Type B pancreatic cell (in vitro differentiated cells): ENCODE measurements around the gene STK32B. TPM values are rescaled to one million over a fixed set of nuclear protein-coding genes. Genes with fewer than 3 reads are reported as not detected.

ENCODE experiments used
- DNase-seq: peaks from one replicate; pipeline ENCODE4 v3.0.0; 2021; ENCODE audit warnings: mixed read lengths; ENCODE audit not compliant: unreplicated experiment; ENCODE audit errors: extremely low spot score
- H3K27ac Mint-ChIP-seq: 2 replicates; pipeline ENCODE4 v1.8.0; 2021; ENCODE audit warnings: mild to moderate bottlenecking, mixed read lengths
- H3K27me3 Mint-ChIP-seq: 2 replicates; pipeline ENCODE4 v1.8.0; 2021; ENCODE audit warnings: mixed read lengths
- H3K36me3 Mint-ChIP-seq: 2 replicates; pipeline ENCODE4 v1.8.0; 2021; ENCODE audit warnings: mixed read lengths
- H3K4me1 Mint-ChIP-seq: one replicate; pipeline ENCODE4 v1.8.0; 2021; ENCODE audit warnings: mixed read lengths; ENCODE audit not compliant: unreplicated experiment
- H3K4me3 Mint-ChIP-seq: 2 replicates; pipeline ENCODE4 v1.8.0; 2021; ENCODE audit warnings: mild to moderate bottlenecking, mixed read lengths
- H3K9me3 Mint-ChIP-seq: 2 replicates; pipeline ENCODE4 v1.8.0; 2021; ENCODE audit warnings: mixed read lengths
- total RNA-seq: library from RNA; stranded (reverse); gene quantifications from 2 replicates; pipeline ENCODE4 v1.2.1, GENCODE V29; 2021; ENCODE audit warnings: low replicate concordance
- TF ChIP-seq, protein P1 (sequence below): fragments of 200-600 bp; sonication (generic); conservative IDR thresholded peaks from 2 replicates; pipeline ENCODE4 v1.5.0; 2021; ENCODE audit warnings: antibody characterized with exemption, mild to moderate bottlenecking

The STK32B gene
- total RNA-seq, 1 donor from 2014 or later: 3.0 TPM

DNA sequence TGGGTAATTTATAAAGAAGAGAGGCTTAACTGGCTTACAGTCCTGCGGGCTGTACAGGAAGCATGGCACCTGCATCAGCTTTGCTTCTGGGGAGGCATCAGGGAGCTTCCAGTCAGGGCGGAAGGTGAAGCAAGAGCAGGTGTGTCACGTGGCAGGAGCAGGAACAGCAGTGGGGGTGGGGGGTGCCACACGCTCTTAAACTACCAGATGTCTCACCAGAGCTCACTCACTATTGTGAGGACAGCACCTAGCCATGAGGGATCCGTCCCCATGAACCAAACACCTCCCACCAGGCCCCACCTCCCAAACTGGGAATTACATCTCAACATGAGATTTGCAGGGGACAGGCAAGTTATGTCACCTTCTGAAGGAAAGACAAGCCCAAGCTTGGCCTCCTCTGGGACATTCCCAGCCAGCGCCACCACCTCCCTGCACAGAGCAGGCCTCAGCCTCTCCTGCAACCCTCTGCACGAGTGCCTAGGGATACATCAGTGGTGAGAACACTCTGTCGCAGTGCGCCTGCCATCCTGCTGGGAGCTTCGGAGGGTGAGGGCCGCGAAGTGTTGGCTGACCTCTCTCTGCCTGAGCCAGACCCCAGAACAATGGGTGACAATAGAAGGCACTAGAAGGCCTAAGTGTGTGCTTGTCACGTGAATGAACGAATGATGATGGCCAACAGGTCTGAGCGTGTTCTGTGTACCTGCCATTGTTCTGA lies 412.8 kb downstream of the STK32B start:
- no peak overlapping the region for H3K27ac Mint-ChIP-seq
- TF ChIP-seq, protein P1, sequence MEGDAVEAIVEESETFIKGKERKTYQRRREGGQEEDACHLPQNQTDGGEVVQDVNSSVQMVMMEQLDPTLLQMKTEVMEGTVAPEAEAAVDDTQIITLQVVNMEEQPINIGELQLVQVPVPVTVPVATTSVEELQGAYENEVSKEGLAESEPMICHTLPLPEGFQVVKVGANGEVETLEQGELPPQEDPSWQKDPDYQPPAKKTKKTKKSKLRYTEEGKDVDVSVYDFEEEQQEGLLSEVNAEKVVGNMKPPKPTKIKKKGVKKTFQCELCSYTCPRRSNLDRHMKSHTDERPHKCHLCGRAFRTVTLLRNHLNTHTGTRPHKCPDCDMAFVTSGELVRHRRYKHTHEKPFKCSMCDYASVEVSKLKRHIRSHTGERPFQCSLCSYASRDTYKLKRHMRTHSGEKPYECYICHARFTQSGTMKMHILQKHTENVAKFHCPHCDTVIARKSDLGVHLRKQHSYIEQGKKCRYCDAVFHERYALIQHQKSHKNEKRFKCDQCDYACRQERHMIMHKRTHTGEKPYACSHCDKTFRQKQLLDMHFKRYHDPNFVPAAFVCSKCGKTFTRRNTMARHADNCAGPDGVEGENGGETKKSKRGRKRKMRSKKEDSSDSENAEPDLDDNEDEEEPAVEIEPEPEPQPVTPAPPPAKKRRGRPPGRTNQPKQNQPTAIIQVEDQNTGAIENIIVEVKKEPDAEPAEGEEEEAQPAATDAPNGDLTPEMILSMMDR: no peak
- H3K4me1 Mint-ChIP-seq: no peaks in the 10 kb centered on the region
- H3K27me3 Mint-ChIP-seq: peaks cover 23% of the 10 kb centered on the region
- no peaks in the 10 kb centered on the region for H3K36me3 Mint-ChIP-seq
- H3K4me3 Mint-ChIP-seq: no peak overlapping the region
- no peak for DNase-seq
- H3K9me3 Mint-ChIP-seq: no peaks in the 10 kb centered on the region

DNA sequence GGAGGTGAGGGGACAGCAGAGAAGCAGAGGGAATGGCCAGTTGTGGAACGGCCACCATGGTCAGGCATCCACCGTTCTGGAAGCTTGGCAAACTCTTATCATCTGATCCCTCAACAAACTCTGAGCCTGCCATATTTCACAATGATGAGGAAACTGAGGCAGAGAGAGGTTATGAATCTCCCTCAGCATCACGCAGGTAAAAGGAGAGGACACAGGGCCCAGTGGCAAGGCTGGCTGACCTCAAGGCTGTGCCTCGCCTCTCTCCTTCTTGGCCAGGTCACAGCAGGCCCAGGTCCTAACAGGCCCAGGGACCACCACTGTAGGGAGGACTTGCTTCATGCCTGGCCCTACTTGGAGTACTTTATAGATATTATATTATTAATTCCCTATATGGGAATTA lies 414.2 kb downstream of the STK32B start:
- no peaks in the 10 kb centered on the region for H3K9me3 Mint-ChIP-seq
- H3K4me1 Mint-ChIP-seq: no peaks in the 10 kb centered on the region
- H3K27me3 Mint-ChIP-seq: peaks cover 18% of the 10 kb centered on the region
- H3K36me3 Mint-ChIP-seq: no peaks in the 10 kb centered on the region
- H3K27ac Mint-ChIP-seq: no peak overlapping the region
- TF ChIP-seq, protein P1: no peak
- no peak for DNase-seq
- no peak overlapping the region for H3K4me3 Mint-ChIP-seq

DNA sequence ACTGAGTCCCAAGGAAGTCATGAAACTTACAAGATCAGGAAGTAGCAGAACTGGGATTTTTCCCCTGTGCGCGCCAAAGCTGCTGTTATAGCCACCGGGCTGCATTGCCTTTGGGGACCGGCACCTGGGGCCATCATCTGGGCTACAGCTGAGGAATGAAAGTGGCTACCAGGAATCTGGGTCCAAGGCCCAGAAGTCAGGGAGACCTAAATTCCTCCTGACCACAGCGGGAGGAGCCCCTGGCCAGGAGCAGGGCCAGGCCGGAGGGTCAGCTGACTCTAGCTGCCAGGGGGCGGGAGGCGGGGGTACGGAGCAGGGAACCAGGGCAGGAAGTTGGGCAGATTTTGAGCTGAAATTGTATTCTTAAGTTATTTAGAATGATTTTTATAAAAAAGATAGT lies 414.7 kb downstream of the STK32B start:
- H3K27ac Mint-ChIP-seq: no peak overlapping the region
- no peaks in the 10 kb centered on the region for H3K36me3 Mint-ChIP-seq
- no peak for DNase-seq
- no peaks in the 10 kb centered on the region for H3K4me1 Mint-ChIP-seq
- H3K9me3 Mint-ChIP-seq: no peaks in the 10 kb centered on the region
- TF ChIP-seq, protein P1: no peak
- H3K27me3 Mint-ChIP-seq: peaks cover 16% of the 10 kb centered on the region
- H3K4me3 Mint-ChIP-seq: no peak overlapping the region

DNA sequence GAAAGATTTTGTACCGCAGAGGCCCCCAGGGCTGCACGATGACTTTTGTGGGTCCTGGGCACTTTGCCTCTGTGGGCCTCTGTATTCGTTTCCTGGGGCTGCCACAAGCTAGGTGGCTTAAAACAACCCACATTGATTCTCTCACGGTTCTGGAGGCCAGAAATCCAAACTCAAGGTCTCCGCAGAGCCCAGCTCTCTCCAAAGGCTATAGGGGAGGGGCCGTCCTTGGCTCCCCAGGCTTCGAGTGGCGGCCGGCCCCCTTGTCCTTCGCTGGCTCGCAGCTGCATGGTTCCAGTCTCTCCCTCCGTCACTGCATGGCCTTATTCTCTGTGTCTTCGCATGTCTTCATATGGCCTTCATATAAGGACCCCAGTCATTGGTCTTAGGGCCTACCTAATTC lies 415.8 kb downstream of the STK32B start:
- H3K4me1 Mint-ChIP-seq: no peaks in the 10 kb centered on the region
- H3K27ac Mint-ChIP-seq: no peak overlapping the region
- DNase-seq: no peak
- TF ChIP-seq, protein P1: no peak
- H3K36me3 Mint-ChIP-seq: no peaks in the 10 kb centered on the region
- H3K27me3 Mint-ChIP-seq: peaks cover 7% of the 10 kb centered on the region
- H3K9me3 Mint-ChIP-seq: no peaks in the 10 kb centered on the region
- no peak overlapping the region for H3K4me3 Mint-ChIP-seq

DNA sequence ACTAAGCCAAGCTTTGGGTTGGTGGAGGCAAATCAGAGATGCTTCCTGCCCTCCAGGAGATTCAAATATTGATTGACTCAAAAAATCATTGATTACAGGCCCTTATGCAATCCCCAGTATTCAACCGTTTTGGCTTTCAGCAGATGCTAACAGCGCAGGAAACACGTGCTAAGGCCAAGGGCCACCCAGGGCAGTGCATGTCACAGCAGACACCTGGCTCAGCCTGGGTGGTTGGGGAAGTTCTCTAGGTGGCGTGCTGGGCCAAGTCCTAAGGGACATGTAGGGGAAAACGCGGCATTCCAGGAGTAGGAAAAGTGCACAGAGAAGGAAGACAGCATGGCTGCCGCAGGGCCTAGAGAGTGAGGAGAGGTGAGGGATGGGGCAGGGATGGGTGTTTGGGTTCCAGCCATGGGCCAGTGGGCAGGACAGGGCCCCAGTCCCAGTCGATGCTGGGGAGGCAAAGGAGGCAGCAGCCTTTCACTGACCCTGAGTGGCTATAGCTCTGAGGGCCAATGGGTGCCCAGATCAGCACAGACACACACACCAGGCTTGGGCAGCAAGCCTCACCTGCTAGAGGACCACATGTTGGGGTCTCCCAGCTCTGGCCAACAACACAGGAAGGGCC lies 418.0 kb downstream of the STK32B start:
- no peaks in the 10 kb centered on the region for H3K4me1 Mint-ChIP-seq

More for the DNA sequence above, 418.0 kb downstream of the STK32B start:
- no peaks in the 10 kb centered on the region for H3K27me3 Mint-ChIP-seq
- no peak overlapping the region for H3K27ac Mint-ChIP-seq
- TF ChIP-seq, protein P1: no peak
- H3K9me3 Mint-ChIP-seq: no peaks in the 10 kb centered on the region
- H3K4me3 Mint-ChIP-seq: no peak overlapping the region
- DNase-seq: no peak
- no peaks in the 10 kb centered on the region for H3K36me3 Mint-ChIP-seq
